Measurements from ENCODE around the gene WNK2.

Gene WNK2

DNA sequence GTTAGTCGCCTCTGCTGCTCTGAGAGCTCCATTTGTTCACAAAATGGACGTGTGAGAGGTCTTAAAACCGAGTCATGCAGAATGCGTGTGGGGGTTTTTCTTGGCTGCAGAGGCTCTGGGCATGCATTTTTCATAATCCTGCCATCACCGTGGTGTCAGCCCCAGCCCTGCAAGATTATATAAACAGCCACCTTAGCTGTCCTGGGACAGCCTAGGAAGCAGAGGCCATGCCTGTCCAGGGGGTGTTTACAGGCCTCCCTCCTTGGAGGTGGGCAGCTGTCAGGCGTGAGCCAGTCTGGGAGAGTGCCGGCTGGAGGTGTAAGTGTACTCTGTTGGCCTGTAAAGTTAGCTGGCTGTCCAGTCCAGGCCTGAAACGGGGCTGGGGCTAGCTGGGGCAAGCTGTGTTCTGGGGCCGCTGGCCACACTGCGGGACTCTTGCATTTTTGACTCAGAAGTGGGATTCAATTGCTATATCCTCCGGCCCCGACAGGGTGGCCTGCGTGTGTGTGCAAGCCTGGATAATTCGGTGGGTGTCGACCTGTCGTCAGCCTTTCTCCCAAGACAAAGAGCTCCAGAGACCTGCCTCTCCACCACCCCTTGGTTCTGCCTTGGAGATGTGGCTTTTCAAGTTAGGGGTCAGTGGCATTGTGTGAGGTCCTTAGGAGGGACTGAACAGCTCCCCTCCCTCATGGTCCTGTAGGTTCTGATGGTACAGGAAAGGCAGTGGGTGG lies 2.4 kb downstream of the WNK2 start:
- DNase-seq, result no peak

DNA sequence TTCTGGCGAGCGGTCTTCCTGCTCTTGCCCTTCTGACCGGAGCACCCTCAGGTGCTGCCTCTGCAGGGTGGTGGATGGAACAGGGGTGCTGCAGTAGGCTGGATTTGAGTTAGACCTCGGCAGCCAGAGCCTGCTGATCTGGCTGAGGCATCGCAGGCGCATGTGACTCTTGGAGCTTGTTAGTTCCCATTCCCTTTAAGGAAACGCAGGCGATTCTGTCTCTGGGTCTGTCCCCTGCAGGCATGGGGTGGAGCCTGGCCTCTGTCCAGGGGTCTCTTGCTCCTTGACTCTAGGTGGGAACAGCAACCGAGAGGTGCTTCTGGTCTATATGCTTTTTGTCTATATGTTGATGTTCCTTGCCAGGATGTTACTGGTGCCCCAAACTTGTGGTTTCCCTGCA lies 3.1 kb downstream of the WNK2 start:
- no peak for DNase-seq

DNA sequence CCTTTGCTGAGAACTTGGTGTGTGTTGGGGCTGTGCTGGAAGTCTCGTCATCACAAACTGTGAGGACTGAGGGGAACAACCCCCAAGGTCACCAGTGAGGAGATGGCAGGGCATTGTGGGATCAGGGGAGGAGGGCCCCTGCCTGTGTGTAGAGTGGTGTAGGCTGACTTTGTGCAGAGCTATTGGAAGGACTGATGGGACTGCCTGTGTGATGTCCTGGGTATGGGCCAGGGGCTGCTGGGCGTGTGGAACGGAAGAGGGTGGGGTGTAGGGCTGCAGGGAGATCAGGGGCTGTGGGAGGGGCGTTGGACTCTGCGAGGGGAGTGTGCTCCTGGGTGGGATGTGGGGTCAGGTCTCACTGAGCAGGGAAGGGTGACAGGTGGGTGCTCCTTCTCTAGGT lies 3.6 kb downstream of the WNK2 start:
- no peak for DNase-seq

DNA sequence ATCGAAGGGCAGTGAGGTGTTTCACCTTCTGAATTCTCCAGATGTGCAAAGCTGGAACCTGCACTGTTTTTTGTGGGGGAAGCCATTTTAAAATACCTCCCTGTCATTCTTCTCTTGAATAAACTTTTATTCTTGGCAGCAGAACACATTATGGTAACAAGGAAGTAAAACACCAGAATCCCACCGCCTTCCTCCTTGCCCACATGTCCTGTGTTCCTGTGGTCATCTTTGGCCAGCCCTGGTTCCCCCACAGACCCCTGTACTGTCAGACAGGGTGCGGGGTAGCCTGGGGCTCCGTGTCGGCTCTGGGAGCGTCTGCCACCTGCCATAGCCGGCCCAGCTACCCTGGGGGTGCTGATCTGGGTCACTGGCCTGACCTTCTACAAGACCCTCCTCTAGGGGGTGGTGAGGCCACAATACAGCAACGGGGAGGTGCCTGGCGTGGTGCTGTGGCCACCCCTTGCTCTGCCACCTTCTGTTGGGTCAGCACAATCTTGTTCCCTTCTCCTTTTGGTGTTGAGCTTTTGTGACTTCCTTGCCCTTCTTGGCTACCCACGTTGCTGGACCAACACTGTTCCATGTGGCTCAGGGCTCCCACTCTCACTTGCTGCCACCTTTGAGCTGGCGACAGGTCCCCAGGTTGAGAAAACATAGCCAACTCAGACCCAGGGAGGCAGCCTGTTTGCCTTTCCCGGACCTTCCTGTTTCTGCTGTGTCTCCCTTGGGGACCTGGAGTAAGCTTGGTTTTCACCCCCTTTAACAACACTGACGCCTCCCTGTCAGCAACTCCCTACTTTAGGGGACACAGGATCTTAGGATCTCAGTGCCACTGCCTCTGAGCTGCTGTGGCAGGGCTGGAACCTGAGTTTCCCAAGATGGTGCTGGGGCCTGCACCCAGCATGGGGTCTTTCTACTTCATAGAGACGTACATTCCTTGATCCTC lies 4.8 kb downstream of the WNK2 start:
- DNase-seq, result no peak

DNA sequence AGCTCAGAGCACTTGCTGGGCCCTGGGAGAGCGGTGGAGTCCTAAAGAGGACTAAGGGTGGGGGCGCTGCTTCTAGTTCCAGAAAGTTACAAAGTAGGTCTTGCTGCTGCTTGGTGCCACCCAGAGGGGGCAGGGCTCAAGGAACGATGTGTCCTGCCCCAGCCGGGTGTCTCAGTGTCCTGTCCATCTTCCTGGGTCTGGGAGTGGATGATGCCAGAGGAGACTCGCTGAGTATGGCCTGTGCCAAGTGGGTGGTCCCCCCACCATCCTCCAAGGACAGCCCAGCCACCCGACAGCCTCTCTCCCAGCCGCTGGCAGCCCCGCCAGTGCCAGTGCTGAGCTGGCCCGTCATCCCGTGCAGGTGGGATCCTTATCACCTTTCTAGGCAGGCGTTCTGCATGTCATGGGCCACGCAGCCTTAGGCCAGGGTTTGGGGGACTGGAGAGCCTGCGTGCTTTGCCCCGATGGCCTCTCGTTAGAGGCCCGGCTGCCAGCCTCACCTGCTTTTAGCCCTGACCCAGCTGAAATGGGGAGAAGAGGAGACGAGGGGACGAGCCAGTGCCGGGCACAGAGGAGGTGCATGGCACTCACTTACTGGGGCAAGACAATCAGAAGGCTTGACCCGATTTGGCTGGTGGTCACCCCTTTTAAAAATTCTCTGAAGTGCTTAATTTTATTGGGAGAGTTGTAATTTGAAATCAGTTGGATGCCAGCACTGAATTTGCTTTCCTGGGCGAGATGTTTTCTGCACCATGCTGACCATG lies 5.6 kb downstream of the WNK2 start:
- no peak for DNase-seq

DNA sequence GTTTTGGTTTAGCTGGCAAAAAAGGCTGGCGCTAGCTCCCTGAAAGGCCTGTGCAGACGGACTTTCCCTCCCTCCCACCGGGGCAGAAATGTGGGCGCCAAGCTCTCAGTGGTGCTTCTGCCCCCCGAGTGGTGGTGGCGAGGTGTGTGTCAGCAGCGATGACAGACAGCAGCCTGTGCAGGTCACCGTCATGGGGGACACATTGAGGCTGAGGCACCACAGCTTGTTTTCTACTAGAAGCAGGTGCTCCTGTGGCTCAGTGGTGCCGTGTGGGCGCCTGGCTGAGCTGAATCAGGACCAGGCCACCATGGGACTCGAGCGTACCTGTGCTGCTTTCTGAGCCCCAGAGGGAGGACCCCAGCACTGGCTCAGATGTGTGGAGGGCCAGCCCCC lies 6.2 kb downstream of the WNK2 start:
- DNase-seq, result no peak

DNA sequence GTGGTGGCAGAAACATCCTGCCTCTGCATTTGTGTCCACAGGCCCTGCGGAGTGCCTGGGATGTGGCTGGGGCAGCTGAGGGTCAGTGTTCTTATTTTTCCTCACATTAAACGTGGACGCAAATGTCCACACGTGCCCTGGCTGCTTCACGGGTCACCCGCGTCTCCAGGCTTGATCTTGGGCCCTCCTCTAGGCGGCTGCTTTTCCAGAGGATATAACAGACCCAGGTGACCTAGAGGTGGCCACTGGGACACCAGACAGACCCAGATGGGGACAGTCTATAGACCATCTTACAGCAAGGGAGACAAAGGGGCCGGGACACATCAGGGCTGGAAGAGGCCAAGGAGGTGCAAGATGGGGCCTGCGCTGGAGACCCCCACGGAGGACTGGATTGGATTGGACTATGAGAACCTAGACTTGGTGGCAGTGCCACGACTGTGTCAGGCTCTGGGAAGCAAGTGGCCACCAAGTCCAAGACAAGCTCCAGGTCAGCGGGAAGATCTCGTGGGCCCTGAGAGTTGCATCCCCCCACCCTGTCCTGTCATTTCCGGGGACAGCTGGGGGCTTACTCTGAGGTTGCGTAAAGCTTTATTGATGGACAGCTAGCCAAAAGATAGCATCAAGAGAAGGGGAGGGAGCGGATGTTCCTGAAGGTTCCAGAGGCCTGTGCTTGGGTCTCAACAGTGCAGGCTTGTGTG lies 6.9 kb downstream of the WNK2 start:
- DNase-seq, result no peak

DNA sequence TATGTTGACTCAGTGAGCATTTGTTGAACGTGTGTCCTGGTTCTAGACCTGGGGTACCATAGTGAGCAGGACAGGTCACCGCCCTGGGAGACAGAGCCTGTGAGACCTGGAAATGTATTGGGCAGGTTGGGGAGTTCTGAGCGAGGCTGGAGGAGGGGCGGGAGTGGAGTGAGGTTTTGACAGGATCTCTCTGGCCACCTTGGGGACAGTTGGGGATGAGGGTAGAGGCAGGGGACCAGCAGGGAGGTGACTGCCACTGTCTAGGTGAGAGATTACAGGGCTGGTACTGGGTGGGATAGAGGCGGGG lies 7.4 kb downstream of the WNK2 start:
- no peak for DNase-seq

DNA sequence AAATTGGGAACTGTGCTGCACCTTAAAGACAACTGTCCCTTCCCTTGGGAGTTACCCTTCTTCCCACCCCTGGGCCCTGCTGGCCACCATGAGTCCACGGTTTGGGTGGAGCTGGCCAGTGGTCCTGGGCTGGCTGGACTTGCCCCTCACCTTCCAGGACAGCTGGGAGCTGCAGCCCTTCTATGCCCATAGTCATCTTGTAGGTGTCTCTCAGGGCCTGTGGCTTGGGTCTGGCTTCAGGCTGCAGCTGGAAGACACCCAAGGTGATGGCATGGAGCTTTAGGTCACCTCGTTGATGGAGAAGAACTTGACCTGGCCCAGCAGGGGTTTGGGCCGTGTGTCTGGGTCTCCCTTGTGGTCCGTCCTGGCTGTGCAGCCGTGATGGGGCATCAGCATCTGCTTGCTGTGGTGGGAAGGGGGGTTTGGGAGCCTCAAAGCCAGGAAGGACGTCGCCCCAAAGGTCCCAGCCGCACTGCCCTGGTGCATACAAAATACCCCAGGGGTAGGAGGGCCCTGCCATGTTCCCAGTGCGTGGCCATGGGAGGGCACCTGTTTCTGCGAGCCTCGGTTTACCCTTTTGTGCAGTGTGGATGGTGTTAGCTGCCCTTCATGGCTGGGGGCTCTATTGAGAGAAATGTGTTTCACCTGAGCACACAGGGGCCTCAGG lies 8.9 kb downstream of the WNK2 start:
- DNase-seq, result no peak

DNA sequence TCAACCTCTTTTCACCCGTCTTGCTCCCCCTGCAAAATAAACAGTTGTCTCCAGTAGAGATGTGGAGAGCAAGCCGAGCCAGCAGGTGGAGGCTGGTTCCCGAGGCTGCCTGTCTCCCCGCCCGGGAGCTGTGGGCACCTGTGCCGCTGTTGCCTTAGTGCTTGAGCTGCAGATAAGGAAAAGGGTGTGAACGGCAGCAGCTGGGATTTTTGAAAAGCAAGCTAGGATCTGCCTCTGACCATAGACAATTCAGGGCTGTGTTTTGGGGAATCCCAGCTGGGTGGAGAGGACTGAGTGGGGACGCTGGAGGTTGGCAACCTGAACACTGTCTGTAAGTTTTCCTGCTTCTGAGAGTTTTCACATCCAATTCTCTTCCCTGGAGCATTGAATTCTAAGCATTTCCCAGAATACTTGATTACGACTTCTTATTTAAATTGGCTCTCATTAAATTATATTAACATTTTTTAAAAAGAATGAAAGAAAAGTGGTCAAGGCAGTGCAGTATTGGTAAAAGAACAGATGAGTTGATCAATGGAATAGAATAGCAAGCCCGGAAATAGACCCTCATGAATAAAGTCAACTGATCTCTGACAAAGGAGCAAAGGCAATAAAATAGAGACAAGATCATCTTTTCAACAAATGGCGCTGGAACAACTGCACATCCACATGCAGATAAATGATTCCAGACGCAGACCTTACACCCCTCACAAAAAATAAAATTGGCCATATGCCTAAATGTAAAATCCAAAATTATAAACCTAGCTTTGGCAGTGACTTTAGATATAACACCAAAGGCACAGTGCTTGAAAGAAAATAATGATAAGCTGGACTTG lies 9.7 kb downstream of the WNK2 start:
- no peak for DNase-seq

DNA sequence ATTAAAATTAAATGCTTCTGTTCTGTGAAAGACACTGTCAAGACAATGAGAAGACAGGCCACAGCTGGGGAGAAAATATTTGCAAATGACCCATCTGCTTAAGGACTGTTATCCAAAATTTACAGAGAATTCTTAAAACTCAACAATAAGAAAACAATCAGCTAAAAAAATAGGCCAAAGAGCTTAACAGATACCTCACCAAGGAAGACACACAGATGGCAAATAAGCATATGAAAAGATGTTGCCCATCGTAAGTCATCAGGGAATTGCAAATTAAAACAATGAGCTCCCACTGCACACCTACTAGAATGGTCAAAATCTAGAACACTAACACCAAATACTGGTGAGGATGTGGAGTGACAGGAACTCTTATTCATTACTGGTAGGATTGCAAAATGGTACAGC lies 10.3 kb downstream of the WNK2 start:
- DNase-seq, result no peak

DNA sequence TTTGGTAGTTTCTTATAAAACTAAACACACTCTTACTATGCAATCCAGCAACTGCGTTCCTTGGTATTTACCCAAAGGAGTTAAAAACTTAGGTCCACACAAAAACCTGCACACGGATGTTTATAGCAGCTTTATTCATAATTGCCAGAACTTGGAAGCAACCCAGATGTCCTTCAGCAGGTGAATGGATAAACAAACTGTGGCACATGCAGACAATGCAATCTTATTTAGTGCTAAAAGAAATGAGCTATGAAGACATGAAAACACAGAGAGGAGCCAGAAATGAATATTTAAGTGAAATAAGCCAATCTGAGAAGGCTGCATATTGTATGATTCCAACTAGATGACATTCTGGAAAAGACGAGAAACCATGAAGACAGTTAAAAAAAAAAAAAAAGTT lies 10.7 kb downstream of the WNK2 start:
- DNase-seq, result no peak

DNA sequence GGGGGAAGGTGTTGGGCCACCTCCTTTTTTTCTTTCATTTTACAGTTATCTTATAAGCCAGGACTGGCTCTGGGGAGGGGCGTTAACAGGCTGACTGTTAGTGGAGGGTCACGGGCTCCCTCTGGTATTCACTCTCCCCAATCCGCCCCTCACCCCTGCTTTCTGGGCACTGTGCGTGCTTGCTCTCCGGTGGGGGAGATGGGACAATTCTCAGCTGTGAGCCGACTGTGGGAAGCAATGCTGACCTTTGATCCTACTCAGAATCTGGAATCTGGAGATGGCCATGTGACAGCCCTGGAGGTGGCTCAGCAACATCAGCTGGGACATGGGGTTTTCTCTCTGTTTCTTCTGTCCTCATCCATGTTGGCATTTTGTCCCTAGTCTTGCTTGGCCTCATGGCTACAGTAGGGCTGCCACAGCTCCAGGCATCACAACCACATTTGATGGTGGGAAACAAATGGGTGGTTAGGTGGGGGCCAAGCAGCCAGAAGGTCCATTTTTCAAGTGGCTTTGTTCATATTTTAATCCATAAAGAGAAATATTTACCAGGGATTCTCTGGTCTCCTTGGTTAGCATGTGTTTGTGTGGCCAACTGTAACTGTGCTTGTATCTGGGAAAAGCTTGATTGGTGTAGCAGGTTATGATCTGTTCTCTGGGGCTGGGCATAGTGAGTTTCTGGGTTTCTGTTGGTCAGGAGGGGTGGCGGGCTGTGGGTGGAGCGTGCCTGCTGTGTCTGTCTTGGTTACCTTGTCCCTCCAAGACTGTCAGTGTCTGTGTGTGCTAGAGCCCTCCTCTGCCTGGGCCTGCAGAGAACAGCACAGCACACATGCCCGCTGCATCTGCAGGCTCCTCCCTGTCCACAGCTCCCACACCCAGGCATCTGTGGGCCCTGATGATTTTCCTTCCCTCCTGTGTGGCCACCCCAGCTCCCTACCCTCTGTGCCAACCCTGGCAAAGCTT lies 12.4 kb downstream of the WNK2 start:
- no peak for DNase-seq

DNA sequence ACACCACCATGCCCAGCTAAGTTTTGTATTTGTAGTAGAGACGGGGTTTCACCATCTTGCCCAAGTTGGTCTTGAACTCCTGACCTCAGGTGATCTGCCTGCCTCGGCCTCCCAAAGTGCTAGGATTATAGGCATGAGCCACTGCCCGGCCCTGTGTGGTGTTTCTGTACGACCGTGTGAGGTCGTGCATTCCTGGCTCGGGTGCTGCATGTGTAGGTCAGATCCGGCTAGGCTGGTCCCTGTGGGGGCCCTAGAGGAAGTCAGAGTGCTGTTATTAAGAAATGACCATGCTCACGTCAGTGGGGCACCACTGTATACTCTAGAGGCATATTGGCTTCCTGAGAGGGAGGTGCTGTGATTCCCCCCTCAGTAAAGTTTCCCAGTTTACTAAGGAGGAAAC lies 13.7 kb downstream of the WNK2 start:
- DNase-seq, result no peak

DNA sequence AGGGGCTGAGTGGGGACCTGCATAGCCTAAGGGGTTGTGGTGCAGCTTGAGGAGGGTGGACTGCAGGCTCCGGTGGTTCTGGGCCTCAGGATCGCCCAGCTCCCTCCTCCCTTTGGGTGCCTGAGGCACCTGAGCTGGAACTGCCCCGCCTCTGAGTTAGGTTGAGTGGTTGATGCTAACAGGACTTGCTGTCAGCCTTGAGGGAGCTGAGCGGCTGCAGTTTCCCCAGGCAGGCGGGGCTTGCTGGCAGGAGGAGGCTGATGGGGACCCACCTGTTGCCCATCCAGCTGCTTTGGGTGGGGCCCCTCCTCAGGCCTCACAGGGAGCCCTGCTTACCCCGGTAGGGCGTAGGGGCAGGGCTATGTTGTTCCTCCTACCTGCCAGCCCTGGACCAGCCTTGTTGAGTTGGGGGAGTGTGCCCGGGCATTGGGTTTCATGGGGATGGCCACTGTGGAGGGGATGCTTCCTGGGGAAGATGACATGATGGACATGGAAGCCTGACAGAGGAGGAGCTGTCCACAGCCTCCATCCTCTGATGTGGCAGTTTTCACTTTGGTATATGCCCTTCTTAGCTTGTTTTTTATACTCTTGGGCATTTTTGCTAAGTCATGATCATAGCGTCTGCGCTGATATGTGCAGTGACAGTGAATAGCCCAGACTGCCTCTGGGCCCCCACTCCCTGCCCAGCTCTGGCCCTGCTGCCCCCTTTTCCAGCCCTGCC lies 14.3 kb downstream of the WNK2 start:
- DNase-seq, result no peak

DNA sequence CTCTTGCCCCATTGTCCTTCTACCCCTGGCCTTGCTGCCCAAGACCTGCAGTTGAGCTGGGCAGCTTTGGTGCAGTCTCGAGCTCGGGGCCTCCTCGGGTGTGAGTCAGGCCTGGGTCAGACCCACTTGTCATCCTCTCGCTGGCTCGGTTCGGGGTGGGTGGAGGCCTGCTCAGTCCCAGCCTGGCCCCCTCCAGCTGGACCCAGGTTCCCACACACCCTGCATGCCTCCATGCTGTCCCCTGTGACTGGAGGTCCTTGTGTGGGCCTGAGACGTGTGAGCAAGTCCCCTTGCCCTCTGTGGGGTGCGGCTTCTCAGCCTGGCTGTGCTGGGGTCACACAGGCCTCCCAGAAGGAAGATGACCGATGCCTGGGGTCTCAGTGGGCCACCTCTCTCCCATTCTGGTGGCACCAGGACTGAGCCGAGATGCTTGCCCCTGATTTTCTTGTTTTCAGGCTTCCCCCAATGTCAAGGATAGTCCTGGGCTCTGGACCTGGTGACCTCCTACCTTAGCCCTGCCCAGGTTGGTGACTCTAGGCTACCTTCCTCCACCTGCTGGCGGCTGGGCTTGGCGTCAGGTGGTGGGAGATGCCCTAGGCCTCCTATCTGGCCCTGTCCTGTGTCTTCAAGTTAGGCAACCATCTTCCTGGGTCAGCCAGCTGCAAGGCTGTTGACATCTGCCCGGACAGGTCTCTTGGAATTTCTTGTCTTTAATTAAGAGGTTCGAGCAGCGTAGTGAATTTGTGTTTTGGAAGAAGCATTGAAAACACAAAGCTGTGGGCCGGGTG lies 15.1 kb downstream of the WNK2 start:
- DNase-seq, result no peak

DNA sequence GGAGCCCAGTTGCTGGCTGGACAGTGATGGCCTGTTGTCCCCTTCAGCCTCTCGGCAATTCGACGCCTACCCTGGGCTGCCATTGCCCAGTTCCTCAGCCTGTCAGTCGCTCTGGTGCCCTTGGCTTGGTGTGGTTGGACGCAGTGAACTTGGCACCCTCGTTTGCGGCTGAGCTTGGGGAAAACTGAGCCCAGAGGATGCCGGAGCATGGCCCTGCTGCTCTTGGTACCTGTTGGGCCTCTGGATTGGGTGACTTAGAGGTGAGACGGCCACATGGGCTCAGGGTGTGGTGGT lies 16.5 kb downstream of the WNK2 start:
- no peak for DNase-seq

DNA sequence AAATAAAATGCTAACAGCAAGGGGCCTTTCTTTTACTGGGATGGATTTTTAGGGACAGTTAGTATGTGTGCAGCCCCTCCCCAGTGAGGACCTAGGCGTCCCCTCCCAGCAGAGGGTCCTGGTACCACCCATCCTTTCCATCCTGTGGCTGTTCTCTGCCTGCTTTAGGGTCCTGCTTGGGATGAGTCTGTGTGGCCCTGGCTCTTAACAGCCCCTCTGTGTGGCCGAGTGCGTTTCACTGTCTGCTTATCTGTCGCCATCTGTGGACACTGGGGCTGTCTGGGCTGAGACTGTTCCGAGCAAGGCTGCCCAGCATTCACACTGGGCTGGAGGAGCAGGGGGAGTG lies 17.0 kb downstream of the WNK2 start:
- DNase-seq, result no peak

DNA sequence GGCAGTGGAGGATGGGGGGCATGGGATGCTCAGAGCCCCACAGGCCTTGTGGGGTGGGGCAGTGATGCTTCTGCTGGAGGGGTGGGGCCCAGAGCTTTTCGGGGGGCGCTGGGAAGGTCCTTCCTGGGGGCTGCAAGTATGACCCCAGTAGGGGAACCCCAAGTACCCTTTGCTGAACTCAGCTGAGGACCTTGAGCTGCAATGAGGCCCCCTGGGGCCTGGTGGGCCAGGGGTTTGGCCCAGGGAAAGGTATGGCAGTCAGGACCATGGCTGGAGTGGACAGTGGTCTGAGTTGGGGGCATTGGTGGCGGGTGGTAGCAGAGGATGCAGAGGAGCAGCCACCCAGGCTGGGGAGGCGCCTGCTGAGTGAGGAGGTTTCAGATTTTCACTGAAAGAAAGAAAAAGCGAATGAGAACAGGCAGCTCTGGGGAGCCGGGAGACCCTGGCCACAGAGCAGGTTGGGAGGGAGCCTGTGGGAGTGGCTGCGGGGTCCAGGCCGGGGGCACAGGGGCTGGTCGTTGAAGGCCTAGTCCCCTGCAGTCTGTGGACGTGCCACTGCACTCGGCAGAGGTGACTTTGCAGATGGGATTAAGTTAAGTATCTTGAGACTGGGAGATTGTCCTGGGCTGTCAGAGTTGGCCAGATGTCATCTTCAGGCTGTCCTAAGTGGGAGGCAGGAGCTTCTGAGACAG lies 19.2 kb downstream of the WNK2 start:
- DNase-seq, result no peak
